Astrocyte of the hippocampus (primary cell): ENCODE results near the gene TNFRSF4.
A peak's percentile ranks its signal among the peaks of the same experiment; 100 is the strongest.

Experiments
- DNase-seq: peaks from one replicate; pipeline ENCODE4 v3.0.0; 2011; ENCODE audit warnings: low read depth, low spot score

The TNFRSF4 gene

GRCh38 chr1:1233567-1233892, 19.6 kb upstream of the TNFRSF4 start:
- no peak for DNase-seq

GRCh38 chr1:1232796-1233566, 19.0 kb upstream of the TNFRSF4 start:
- no peak for DNase-seq

DNA sequence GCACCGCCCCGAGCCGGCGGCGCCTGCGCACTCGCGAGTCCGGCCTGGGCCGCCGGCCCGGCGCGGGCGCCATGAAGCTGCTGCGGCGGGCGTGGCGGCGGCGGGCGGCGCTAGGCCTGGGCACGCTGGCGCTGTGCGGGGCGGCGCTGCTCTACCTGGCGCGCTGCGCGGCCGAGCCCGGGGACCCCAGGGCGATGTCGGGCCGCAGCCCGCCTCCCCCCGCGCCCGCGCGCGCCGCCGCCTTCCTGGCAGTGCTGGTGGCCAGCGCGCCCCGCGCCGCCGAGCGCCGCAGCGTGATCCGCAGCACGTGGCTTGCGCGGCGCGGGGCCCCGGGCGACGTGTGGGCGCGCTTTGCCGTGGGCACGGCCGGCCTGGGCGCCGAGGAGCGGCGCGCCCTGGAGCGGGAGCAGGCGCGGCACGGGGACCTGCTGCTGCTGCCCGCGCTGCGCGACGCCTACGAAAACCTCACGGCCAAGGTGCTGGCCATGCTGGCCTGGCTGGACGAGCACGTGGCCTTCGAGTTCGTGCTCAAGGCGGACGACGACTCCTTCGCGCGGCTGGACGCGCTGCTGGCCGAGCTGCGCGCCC, 18.3 kb upstream of the TNFRSF4 start, which contains the start of gene B3GALT6:
Gene B3GALT6 (plus strand): TSS at position 30 of the 588 bp plus-strand sequence. CDS start 42 bp downstream, at position 72.
- DNase-seq = no peak

- peak; percentile 100 for DNase-seq
These were observed 17.7 kb upstream of the TNFRSF4 start, which contains the start of gene SDF4 for GRCh38 chr1:1231400-1232207. Gene SDF4, minus strand, starts transcription at chr1:1232001. Its CDS starts 3,229 bp downstream, at chr1:1228772.

DNA sequence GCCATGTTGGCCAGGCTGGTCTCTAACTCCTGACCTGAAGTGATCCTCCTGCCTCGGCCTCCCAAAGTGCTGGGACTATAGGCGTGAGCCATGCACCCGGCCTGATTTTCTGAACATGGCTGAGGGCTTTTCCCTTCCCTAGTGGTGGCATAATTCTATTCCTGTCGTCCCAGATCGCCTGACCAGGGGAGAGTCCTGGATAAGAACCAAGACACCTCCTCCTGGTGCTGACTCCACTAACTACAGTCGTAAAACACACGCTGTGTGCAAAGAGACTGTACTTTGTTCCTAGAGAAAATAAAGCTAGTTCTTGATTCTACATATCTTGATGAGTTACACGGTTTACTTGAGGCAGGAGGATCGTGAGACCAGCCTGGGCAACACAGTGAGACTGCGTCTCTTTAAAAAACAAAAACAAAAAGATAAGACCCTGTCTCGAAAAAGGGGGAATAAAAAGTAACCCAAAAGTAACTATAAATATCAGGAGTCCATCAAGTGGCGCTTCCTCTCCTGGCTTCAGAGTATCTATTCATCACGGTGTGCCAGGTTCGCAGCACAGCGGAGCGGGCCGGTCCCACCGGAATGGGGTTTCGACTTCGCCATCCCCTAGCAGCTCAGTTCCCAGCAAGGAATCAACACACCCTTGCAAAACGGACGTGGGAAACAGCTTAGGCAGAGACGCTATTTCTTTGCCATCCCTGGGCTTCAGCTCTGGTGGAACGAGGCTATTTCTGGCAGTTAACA, 16.9 kb upstream of the TNFRSF4 start:
- peak; percentile 74 for DNase-seq

DNA sequence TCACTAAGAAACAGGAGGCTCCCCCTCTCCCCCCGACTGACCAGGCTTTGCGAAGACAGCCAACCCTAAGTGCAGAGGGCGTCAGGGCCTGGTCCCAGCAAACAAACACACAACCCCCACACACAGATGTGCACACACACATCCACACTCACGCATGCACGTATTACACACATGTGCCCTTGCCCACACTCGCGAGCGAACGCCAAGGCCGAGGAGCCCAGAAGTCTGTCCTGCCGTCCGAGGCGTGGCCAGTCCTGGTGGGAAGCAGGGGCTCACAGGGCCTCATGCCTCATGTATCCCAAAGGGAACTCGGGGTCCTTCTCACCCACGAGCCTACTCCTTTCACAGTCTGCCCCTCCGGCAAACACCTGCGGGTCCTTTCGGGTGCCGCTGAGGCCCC, 15.8 kb upstream of the TNFRSF4 start:
- no peak for DNase-seq

- DNase-seq = no peak
These were observed 14.8 kb upstream of the TNFRSF4 start for GRCh38 chr1:1228596-1229321.

GRCh38 chr1:1228187-1228586, 14.2 kb upstream of the TNFRSF4 start:
- no peak for DNase-seq

DNA sequence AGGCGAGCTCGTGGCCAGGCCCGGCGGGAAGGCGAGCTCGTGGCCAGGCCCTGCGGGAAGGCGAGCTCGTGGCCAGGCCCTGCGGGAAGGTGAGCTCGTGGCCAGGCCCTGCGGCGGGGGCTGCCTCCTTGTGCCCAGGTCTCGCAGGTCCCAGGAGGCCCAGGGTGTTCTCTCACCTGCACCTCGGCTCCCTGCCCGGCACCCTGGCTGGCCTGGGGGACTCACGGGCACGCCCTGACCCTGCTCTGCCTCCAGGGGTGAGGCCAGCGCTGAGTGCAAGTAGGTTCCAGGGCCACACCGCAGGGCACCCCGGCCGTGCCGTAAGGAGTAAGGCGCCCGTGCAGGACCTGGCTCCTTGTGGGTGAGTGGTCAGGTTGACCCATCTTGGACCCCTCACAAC, 13.4 kb upstream of the TNFRSF4 start:
- no peak for DNase-seq

DNA sequence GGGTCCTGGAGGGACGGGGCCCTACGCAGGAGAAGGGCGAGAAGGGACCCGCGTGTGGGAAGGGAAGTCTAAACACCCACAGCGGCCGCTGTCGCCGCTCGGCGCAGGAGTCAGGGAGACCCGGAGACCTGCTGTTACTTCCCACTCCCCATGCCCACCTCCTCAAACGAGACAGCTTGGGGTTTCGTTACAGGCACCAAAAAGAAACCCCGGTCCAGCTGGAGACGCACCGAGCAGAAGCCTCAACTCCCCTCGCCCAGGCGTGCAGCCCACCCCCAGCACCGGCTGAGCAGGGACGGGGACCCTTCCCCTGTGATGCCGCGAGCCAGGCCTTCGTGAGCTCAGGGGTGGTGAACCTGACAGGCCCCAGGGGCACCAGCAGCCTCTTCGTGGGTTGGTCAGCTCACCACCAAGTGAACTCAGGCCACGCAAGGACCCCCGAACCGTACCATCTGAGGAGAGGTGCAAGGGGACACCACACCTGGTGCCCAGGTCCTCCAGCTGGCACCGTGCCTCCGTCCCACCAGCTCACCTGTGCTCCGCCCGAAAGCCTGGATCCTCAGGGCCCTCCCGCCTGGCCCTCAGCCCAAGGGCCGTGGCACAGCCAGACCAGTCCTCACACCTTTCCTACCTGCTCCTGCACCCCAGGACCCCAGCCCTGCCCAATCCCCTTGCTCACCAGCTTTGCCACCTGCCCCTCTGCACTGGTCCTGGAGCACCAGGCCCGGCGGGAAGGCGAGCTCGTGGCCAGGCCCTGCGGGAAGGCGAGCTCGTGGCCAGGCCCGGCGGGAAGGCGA, 12.8 kb upstream of the TNFRSF4 start:
- no peak for DNase-seq

DNA sequence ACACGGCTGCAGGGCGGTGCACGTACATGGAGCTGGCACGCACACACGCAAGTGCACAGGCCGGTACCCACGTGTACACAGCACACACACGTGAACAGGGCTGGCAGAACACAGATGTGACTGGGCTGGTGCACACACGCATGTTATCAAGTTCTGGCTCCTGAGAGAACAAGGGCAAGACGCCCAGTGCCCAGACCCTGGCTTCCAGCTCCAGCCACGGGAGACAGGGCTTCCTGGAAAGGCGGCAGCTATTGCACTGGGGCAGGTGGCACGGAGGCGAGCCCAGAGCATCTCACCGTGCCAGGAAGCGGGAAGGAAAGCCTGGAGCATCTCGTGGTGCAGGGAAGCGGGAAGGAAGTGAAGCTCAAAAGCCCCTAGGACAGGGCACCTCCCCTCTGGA, 12.0 kb upstream of the TNFRSF4 start:
- DNase-seq = no peak

GRCh38 chr1:1225238-1225845, 11.4 kb upstream of the TNFRSF4 start:
- DNase-seq = no peak

GRCh38 chr1:1223891-1224290, 9.9 kb upstream of the TNFRSF4 start:
- no peak for DNase-seq

DNA sequence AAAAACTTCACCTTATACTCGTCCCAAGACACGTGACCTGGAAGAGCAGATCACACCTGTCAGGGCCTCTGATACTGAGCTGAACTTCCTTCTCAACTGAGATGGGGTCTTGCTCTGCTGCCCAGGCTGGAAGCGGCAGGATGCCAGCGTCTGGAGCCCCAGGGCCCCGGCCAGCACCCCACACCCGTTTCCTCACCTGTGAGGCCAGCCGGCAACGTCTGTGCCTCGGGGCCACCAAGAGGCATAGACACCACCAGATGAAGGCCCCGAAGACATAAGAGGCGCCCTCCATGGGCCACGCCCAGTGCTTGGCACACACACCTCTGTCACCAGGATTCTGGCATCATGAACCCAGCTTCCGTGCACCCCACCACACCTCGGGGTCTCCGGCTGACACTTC, 9.4 kb upstream of the TNFRSF4 start:
- DNase-seq = no peak

- DNase-seq = no peak
These were observed 8.7 kb upstream of the TNFRSF4 start for GRCh38 chr1:1222575-1223225.

DNA sequence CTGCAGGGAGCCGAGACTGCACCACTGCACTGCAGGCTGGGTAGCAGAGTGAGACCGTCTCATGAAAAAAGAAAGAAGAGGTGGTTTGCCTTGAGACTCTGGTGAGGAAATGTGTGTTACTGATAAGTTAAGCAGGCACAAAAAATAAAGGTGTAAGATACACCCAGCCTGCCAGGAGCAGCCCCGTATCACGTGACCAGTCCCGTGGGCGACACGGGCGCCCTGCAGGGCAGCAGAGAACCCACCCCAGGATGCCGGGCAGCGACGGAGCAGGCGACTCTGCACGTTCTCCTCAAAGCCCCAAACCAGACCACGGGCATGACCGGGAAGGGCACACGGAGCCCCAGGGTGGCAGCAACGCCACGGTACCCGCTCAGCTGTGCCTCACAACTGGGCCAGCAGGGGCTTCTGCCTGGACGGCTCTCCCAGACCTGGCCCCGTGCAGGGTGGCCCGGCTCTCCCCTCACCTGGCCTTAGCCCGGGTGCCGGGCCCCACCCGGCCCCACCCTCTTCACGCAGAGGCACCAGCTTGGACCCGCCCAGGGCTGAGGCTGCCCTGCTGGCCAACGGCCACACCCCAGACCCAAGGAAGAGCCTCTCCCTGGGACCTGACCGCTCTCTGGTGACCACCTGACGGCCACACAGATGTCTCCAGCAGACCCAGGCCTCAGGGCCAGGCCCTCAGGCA, 8.1 kb upstream of the TNFRSF4 start:
- no peak for DNase-seq

- DNase-seq = no peak
These were observed 6.2 kb upstream of the TNFRSF4 start for GRCh38 chr1:1220197-1220596.

- DNase-seq = no peak
These were observed 5.4 kb upstream of the TNFRSF4 start for GRCh38 chr1:1219341-1219740.
